HG02943 (cell line): Measurements from ENCODE around the gene MXD3.
"Not testable (repeated sequence)": the region's sequence is repeated elsewhere in the genome, so short reads cannot be mapped to it uniquely, and the experiment has no call there.

Experiments
- ATAC-seq: cut with Tn5 transposase; IDR thresholded peaks from one replicate; pipeline ENCODE4 v1.9.1; 2021; ENCODE audit warnings: mild to moderate bottlenecking, low read depth, moderate library complexity; ENCODE audit not compliant: unreplicated experiment

The MXD3 gene

GRCh38 chr5:177311723-177312648 lies at the start of gene MXD3:
MXD3 (minus strand) TSS chr5:177311898; CDS start chr5:177311830, 68 bp downstream.
- peak; percentile 70 for ATAC-seq

- not testable (repeated sequence) for ATAC-seq
Observed at GRCh38 chr5:177360740-177361139, 49.0 kb upstream of the MXD3 start.

GRCh38 chr5:177359860-177360259 lies 48.2 kb upstream of the MXD3 start:
- ATAC-seq = no peak

- no peak for ATAC-seq
Observed at GRCh38 chr5:177359451-177359851, 47.8 kb upstream of the MXD3 start.

GRCh38 chr5:177358370-177358819 lies 46.7 kb upstream of the MXD3 start:
- no peak for ATAC-seq

GRCh38 chr5:177357459-177358351 lies 46.0 kb upstream of the MXD3 start, which contains the start of gene RGS14:
RGS14 (plus strand) TSS chr5:177357924; CDS start chr5:177358025, 101 bp downstream.
- ATAC-seq = peak; percentile 85

GRCh38 chr5:177357146-177357458 lies 45.4 kb upstream of the MXD3 start:
- ATAC-seq = no peak

- ATAC-seq = no peak
Observed at GRCh38 chr5:177356746-177357145, 45.0 kb upstream of the MXD3 start.

- no peak for ATAC-seq
Observed at GRCh38 chr5:177355868-177356168, 44.1 kb upstream of the MXD3 start.

- ATAC-seq = no peak
Observed at GRCh38 chr5:177355162-177355867, 43.6 kb upstream of the MXD3 start.

GRCh38 chr5:177354711-177355110 lies 43.0 kb upstream of the MXD3 start:
- no peak for ATAC-seq

- no peak for ATAC-seq
Observed at GRCh38 chr5:177354256-177354655, 42.6 kb upstream of the MXD3 start.

GRCh38 chr5:177353093-177353492 lies 41.4 kb upstream of the MXD3 start:
- ATAC-seq = no peak

- peak; percentile 84 for ATAC-seq
Observed at GRCh38 chr5:177351392-177352329, 40.0 kb upstream of the MXD3 start, which contains the start of gene LMAN2. LMAN2 (minus strand) TSS chr5:177351668; CDS start chr5:177351647, 21 bp downstream.

- ATAC-seq = peak; percentile 9
Observed at GRCh38 chr5:177350776-177351391, 39.2 kb upstream of the MXD3 start.

- ATAC-seq = no peak
Observed at GRCh38 chr5:177349762-177350161, 38.1 kb upstream of the MXD3 start.

- no peak for ATAC-seq
Observed at GRCh38 chr5:177349362-177349647, 37.6 kb upstream of the MXD3 start.

GRCh38 chr5:177347699-177348098 lies 36.0 kb upstream of the MXD3 start:
- ATAC-seq = no peak

- no peak for ATAC-seq
Observed at GRCh38 chr5:177346820-177347219, 35.1 kb upstream of the MXD3 start.
